Pancreas (tissue), 10 donors: ENCODE measurements around the gene FHIT. TPM values are rescaled to one million over a fixed set of nuclear protein-coding genes. Genes with fewer than 3 reads are reported as not detected.

ENCODE experiments used
- ATAC-seq, 4 donors: fragments of 200-7000 bp; cut with Tn5 transposase; one replicate each; pipeline versions ENCODE4 v1.8.0 to v1.9.1; 2020; ENCODE audit warnings: mild to moderate bottlenecking in 4 of 4, moderate library complexity in 4 of 4
- DNase-seq, 6 donors: peaks; one replicate each; pipeline ENCODE4 v3.0.0-alpha.2; 2020
- FAIRE-seq: peaks from 2 replicates; lab custom pipeline; 2012; peaks lifted over from hg19 to GRCh38; lab: Jason Lieb, UNC
- H3K27ac ChIP-seq, 4 donors: fragments of 200-600 bp; sonication (generic); 1 replicate in 3 of 4; 2 replicates in 1 of 4; pipeline versions ENCODE4 v1.5.0 to v1.8.0; 2020
- H3K27me3 ChIP-seq, 4 donors: fragments of 200-600 bp; one replicate each; pipeline ENCODE4 v1.8.0; 2021
- H3K36me3 ChIP-seq, 3 donors: fragments of 200-600 bp; sonication (generic) in 1 of 3; one replicate each; pipeline versions ENCODE4 v1.5.0 to v1.8.0; 2020 to 2021
- H3K4me1 ChIP-seq, 3 donors: fragments of 200-600 bp; one replicate each; pipeline ENCODE4 v1.8.0; 2021
- H3K4me3 ChIP-seq, 4 donors: fragments of 200-600 bp; sonication (generic) in 2 of 4; one replicate each; pipeline versions ENCODE4 v1.5.0 to v1.8.0; 2020 to 2021
- H3K9me3 ChIP-seq, 4 donors: fragments of 200-600 bp; one replicate each; pipeline ENCODE4 v1.8.0; 2021
- CTCF ChIP-seq, 4 donors: fragments of 200-600 bp; sonication (generic) in 3 of 4; IDR thresholded peaks; one replicate each; pipeline versions ENCODE4 v1.5.0 to v1.8.0; 2021; ENCODE audit warnings: antibody characterized with exemption in 4 of 4
- WGBS, 2 donors: extraction: QIAGEN DNeasy Blood & Tissue Kit; methylation state at CpG; one replicate each; pipeline ENCODE4 v1.1.7; 2013; 5-methylcytosine and 5-hydroxymethylcytosine counted together
- intact Hi-C, 3 donors: fragments of 100-400 bp; cut with DNase I; formaldehyde crosslinking; loops; one replicate each; pipeline versions ENCODE4 v1.11.1 to v1.14.2; 2022
- polyA plus RNA-seq, 2 donors: library from polyadenylated mRNA; stranded (reverse); fragments of 200-250 nt; gene quantifications; one replicate each; pipeline ENCODE4 v1.2.3, GENCODE V29; 2013
- total RNA-seq, 6 donors: library from RNA; stranded (reverse); fragmentation: NEBNext Ultra II Directional in 4 of 6; extraction: Animal tissue kit (Norgen Biotek cat#: 25700) in 4 of 6; gene quantifications; one replicate each; pipeline versions ENCODE4 v1.2.1 to v1.2.4, GENCODE V29; 2021 to 2023
- donor health status: healthy with polysubstance abuse.
- donor health status: DM: no; HTN: no; CAD: no; lungs with moderate emphysema.
- donor health status: DM: no; HTN: no; CAD: no.
- donor health status: control.
- donor health status: control.
- donor health status: Bipolar disorder and iron deficiency.
- donor health status: DM: yes; HTN: yes; CAD: no.
- donor health status: DM: no; HTN: no; CAD: no.
- donor health status: DM: no; HTN: no; CAD: no.
- donor health status: DM: yes; HTN: yes; CAD: no.

FHIT gene
- total and polyA plus RNA-seq, 8 donors, result 4.8 to 15.7 (median 8.0) TPM

GRCh38 chr3:60756241-60757030 is 494.8 kb downstream of the FHIT start:
- Histone ChIP-seq H3K27me3 (no peaks in the 10 kb centered on the region), H3K4me3 (no peak overlapping the region), H3K9me3 (no peaks in the 10 kb centered on the region), H3K36me3 (no peaks in the 10 kb centered on the region), H3K27ac (no peak overlapping the region), H3K4me1 (no peaks in the 10 kb centered on the region)
- DNase-seq (no peak), FAIRE-seq (no peak), ATAC-seq (no peak)
- WGBS, 2 donors, result 72 to 73% methylated on average over 7 of the region's 7 CpGs
- intact Hi-C loops, result no loop called here
- no peak for TF ChIP-seq CTCF (IDR thresholded peaks at IDR 0.05)

GRCh38 chr3:60755094-60755493 is 496.2 kb downstream of the FHIT start:
- ATAC-seq (no peak), FAIRE-seq (no peak), DNase-seq (no peak)
- no peak overlapping the region for H3K27ac ChIP-seq
- intact Hi-C loops, result no loop called here
- no peaks in the 10 kb centered on the region for H3K4me1 ChIP-seq
- H3K36me3 ChIP-seq, result no peaks in the 10 kb centered on the region
- 49 to 51% methylated on average over 3 of the region's 3 CpGs for WGBS, 2 donors
- no peaks in the 10 kb centered on the region for H3K9me3 ChIP-seq
- no peaks in the 10 kb centered on the region for H3K27me3 ChIP-seq
- no peak for TF ChIP-seq CTCF (IDR thresholded peaks at IDR 0.05)
- no peak overlapping the region for H3K4me3 ChIP-seq

- Histone ChIP-seq H3K4me1 (no peaks in the 10 kb centered on the region), H3K27ac (no peak overlapping the region), H3K9me3 (no peaks in the 10 kb centered on the region), H3K27me3 (no peaks in the 10 kb centered on the region), H3K36me3 (no peaks in the 10 kb centered on the region), H3K4me3 (no peak overlapping the region)
- no peak for FAIRE-seq
- intact Hi-C loops, result no loop called here
- no peak for TF ChIP-seq CTCF (IDR thresholded peaks at IDR 0.05)
- DNase-seq, result no peak
- WGBS, 2 donors, result 93 to 100% methylated on average over 1 of the region's 1 CpG
- no peak for ATAC-seq
These were observed 496.6 kb downstream of the FHIT start for GRCh38 chr3:60754617-60755016.

GRCh38 chr3:60752809-60753208 is 498.4 kb downstream of the FHIT start:
- no peak for ATAC-seq
- H3K36me3 ChIP-seq, result no peaks in the 10 kb centered on the region
- no peaks in the 10 kb centered on the region for H3K9me3 ChIP-seq
- H3K4me3 ChIP-seq, result no peak overlapping the region
- no peak for DNase-seq
- no peak for TF ChIP-seq CTCF (IDR thresholded peaks at IDR 0.05)
- no peak for FAIRE-seq
- WGBS, 2 donors, result 94 to 95% methylated on average over 3 of the region's 3 CpGs
- H3K27ac ChIP-seq, result no peak overlapping the region
- intact Hi-C loops, result no loop called here
- no peaks in the 10 kb centered on the region for H3K4me1 ChIP-seq
- no peaks in the 10 kb centered on the region for H3K27me3 ChIP-seq
